Prostate gland (tissue), 2 donors: ENCODE results near the gene PROM1.

Experiments used
- CTCF ChIP-seq, 4 experiments: fragments of 200-600 bp in 2 of 4; fragments of 450-650 bp in 2 of 4; sonication (generic) in 2 of 4; IDR thresholded peaks; 1 replicate in 3 of 4; 2 replicates in 1 of 4; pipeline ENCODE4 v1.5.1; 2016 to 2019; ENCODE audit warnings: antibody characterized with exemption in 4 of 4, mild to moderate bottlenecking in 2 of 4, moderate library complexity in 2 of 4
- POLR2A ChIP-seq: fragments of 450-650 bp; IDR thresholded peaks from one replicate; pipeline ENCODE4 v1.6.1; 2016; ENCODE audit warnings: antibody characterized with exemption, mild to moderate bottlenecking

- TF ChIP-seq CTCF (IDR thresholded peaks at IDR 0.05) (no peak), POLR2A (no peak)
These were observed 78.1 kb downstream of the PROM1 start for GRCh38 chr4:16005676-16006075.
